GM10847 (cell line): ENCODE data around the gene SYT8.

Experiments
- POLR2A ChIP-seq: IDR thresholded peaks from 2 replicates; pipeline ENCODE4 v1.6.1; 2011; ENCODE audit not compliant: insufficient read length; ENCODE audit errors: extremely low read depth

SYT8 gene

DNA sequence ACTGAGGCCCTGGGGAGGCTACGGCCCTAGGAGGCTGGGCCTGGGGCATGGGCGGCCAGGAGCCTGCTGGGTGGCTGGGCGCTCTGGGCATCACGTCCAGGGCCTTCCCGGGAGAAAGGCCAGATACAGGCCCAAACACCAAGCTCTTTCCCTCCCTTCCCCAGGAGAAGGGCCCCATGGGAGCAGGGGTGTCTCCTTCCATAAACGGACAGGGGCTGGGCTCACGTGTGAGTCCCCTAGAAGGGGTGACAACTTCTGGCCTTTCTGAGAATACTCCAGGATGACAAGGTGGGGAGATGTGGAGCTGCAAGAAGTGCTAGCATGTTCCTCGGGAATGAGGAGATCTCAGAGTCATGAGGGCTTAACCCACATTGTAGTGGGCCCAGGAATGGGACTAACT, 19.5 kb upstream of the SYT8 start:
- TF ChIP-seq POLR2A = no peak

- TF ChIP-seq POLR2A = no peak
These were observed 19.0 kb upstream of the SYT8 start for GRCh38 chr11:1815751-1816150.

- no peak for TF ChIP-seq POLR2A
These were observed 17.8 kb upstream of the SYT8 start for GRCh38 chr11:1817000-1817399.

- TF ChIP-seq POLR2A = no peak
These were observed 17.3 kb upstream of the SYT8 start for GRCh38 chr11:1817511-1817910.

GRCh38 chr11:1819074-1819473, 15.7 kb upstream of the SYT8 start:
- TF ChIP-seq POLR2A = no peak

- TF ChIP-seq POLR2A = no peak
These were observed 14.1 kb upstream of the SYT8 start for GRCh38 chr11:1820463-1821325.

- no peak for TF ChIP-seq POLR2A
These were observed 13.2 kb upstream of the SYT8 start for GRCh38 chr11:1821562-1821961.

- TF ChIP-seq POLR2A = no peak
These were observed 12.0 kb upstream of the SYT8 start for GRCh38 chr11:1822648-1823375.

DNA sequence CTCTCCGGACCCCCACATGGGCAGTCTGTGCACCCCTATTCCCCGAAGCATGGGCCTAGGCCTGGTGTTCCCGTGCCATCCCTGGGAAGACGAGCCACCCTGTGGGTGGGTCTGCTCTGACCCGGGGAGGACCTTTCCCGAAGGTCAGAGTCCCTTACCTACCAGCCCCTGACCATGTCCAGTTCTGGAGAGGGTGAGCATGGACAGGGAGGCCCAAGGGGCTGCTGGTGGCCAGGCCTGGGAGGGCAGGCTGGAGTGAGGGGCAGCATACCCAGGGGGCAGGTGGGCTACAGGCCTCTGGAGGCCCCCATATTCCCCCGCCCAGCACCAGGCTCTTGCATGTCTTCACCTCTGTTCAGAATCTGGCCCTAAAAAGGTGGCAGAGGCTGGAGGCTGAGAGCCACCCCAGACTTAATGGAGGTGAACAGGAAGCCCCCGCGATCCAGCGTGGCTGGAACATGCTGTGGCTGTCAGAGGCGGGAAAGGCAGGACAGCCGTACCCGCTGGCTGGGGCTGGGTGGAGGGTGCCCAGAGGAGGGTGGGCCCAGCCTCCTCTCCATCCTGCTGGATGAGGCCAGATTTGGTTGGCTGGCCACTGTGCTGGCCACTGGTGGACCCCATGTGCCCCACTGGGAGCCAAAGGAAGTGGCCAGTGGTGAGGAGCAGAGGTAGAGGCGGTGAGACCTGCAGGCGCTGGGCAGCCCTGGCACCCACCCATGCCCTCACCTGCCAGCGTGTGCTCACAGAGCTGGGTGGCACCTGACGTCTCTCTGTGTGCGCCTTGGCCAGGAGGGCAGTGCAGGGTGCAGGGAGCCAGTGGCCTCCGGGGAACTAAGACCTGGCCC, 11.2 kb upstream of the SYT8 start:
- no peak for TF ChIP-seq POLR2A

GRCh38 chr11:1824221-1825038, 10.4 kb upstream of the SYT8 start:
- no peak for TF ChIP-seq POLR2A

- no peak for TF ChIP-seq POLR2A
These were observed 9.6 kb upstream of the SYT8 start for GRCh38 chr11:1825039-1825740.

- no peak for TF ChIP-seq POLR2A
These were observed 8.9 kb upstream of the SYT8 start for GRCh38 chr11:1825785-1826451.

- TF ChIP-seq POLR2A = no peak
These were observed 8.2 kb upstream of the SYT8 start for GRCh38 chr11:1826552-1827094.
